Subcutaneous abdominal adipose tissue (tissue), 5 donors: ENCODE data around the gene PKIG.
A peak's percentile ranks its signal among the peaks of the same experiment; 100 is the strongest.

Source experiments
- H3K27ac ChIP-seq: one replicate; pipeline ENCODE4 v1.7.0; 2013; ENCODE audit warnings: low read depth, mild to moderate bottlenecking, inconsistent platforms, low read length, moderate library complexity
- H3K27me3 ChIP-seq, 5 donors: one replicate each; pipeline ENCODE4 v1.7.0; 2013; ENCODE audit warnings: low read length in 5 of 5, inconsistent platforms in 1 of 5; ENCODE audit not compliant: control insufficient read depth in 5 of 5, insufficient read depth in 4 of 5
- H3K36me3 ChIP-seq, 5 donors: one replicate each; pipeline ENCODE4 v1.7.0; 2013; ENCODE audit warnings: low read length in 5 of 5; ENCODE audit not compliant: control insufficient read depth in 5 of 5, insufficient read depth in 5 of 5
- H3K4me1 ChIP-seq, 5 donors: one replicate each; pipeline ENCODE4 v1.7.0; 2013; ENCODE audit warnings: low read length in 5 of 5, mild to moderate bottlenecking in 3 of 5, moderate library complexity in 1 of 5; ENCODE audit not compliant: control insufficient read depth in 5 of 5, insufficient read depth in 5 of 5
- H3K4me3 ChIP-seq, 5 donors: one replicate each; pipeline ENCODE4 v1.7.0; 2013; ENCODE audit warnings: low read length in 5 of 5, low read depth in 1 of 5
- H3K9ac ChIP-seq, 5 donors: one replicate each; pipeline ENCODE4 v1.7.0; 2013; ENCODE audit warnings: low read length in 5 of 5, mild to moderate bottlenecking in 4 of 5, moderate library complexity in 3 of 5
- H3K9me3 ChIP-seq, 5 donors: one replicate each; pipeline ENCODE4 v1.7.0; 2013; ENCODE audit warnings: low read length in 5 of 5; ENCODE audit not compliant: control insufficient read depth in 5 of 5
- donor health status: healthy.
- donor health status: healthy.
- donor health status: healthy.
- donor health status: healthy.
- donor health status: healthy.

The PKIG gene

GRCh38 chr20:44614525-44614924 lies 32.1 kb downstream of the PKIG start:
- peaks cover 0 to 4% (median 0%) of the 10 kb centered on the region in 5 donors for H3K27me3 ChIP-seq
- H3K4me3 ChIP-seq, result no peak overlapping the region
- H3K27ac ChIP-seq, result peak overlapping the region; percentile 87
- H3K9ac ChIP-seq, result peak overlapping the region in 4 of 5 donors; percentile 3 to 89 (median 48)
- H3K36me3 ChIP-seq, result peaks cover 0 to 46% (median 40%) of the 10 kb centered on the region in 5 donors
- H3K4me1 ChIP-seq, result peaks cover 19 to 52% (median 40%) of the 10 kb centered on the region in 5 donors
- H3K9me3 ChIP-seq, result no peaks in the 10 kb centered on the region

DNA sequence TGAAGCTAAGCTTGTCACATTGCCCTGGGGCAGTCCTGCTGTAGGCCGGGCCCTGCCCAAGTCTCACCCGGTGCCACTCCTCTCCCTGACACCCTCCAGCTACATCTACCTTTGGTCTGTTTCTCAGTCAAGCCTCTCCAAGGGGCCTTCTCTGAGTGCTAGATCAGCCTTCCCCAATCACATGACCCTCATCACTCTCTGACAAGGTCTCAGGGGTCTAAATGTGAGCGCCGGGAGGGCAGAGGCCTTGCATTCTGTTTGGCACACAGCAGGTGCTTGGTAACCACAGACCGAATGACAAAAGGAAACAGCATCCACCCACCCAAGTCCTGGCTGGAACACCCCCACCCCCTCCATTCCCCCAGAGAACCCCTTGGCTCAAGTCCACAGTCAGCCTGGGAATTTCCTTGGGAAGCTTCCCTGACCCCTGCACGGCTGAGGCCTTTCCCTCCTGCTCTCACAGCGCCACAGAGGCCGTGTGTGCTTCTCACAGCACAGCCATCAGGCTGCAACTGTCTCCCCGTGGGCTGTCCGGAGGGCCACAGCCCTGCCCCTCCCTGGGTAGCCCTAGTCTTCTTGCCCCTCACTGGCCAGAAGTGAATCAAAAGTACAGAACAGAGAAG lies 32.9 kb downstream of the PKIG start:
- Histone ChIP-seq H3K9ac (peak overlapping the region in 4 of 5 donors; percentile 48 to 89 (median 54)), H3K9me3 (no peaks in the 10 kb centered on the region), H3K4me1 (peaks cover 18 to 44% (median 33%) of the 10 kb centered on the region in 5 donors), H3K4me3 (no peak overlapping the region), H3K36me3 (peaks cover 0 to 53% (median 48%) of the 10 kb centered on the region in 5 donors), H3K27me3 (peaks cover 0 to 4% (median 0%) of the 10 kb centered on the region in 5 donors), H3K27ac (peak overlapping the region; percentile 87)

GRCh38 chr20:44615876-44616603 lies 33.7 kb downstream of the PKIG start:
- no peaks in the 10 kb centered on the region for H3K9me3 ChIP-seq
- peaks cover 0 to 4% (median 0%) of the 10 kb centered on the region in 5 donors for H3K27me3 ChIP-seq
- H3K4me3 ChIP-seq, result no peak overlapping the region
- H3K4me1 ChIP-seq, result peaks cover 18 to 41% (median 33%) of the 10 kb centered on the region in 5 donors
- peak overlapping the region; percentile 87 for H3K27ac ChIP-seq
- H3K9ac ChIP-seq, result peak overlapping the region in 4 of 5 donors; percentile 18 to 89 (median 52)
- peaks cover 0 to 61% (median 56%) of the 10 kb centered on the region in 5 donors for H3K36me3 ChIP-seq

DNA sequence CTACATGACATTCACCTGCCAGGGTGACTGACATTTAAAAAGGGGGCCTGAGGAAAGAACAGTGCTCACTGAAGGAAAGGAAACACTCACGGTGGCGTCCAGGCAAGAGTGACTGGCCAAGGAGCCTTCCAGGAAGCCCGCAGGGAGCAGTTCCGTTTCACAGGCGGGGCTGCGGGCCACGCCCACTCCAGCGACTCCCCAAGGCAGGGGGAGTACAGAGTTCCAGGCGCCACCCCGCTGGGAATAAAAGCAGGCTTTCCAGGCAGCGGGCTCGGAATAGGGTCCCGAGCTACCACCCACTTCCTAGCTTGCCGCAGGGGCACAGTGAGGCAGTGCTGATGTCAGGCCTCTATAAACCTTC lies 34.2 kb downstream of the PKIG start:
- Histone ChIP-seq H3K4me3 (no peak overlapping the region), H3K9ac (peak overlapping the region in 3 of 5 donors; percentile 18 to 55 (median 27)), H3K27ac (peak overlapping the region; percentile 87), H3K9me3 (no peaks in the 10 kb centered on the region), H3K36me3 (peaks cover 0 to 66% (median 58%) of the 10 kb centered on the region in 5 donors), H3K4me1 (peaks cover 18 to 41% (median 34%) of the 10 kb centered on the region in 5 donors), H3K27me3 (peaks cover 0 to 4% (median 0%) of the 10 kb centered on the region in 5 donors)

DNA sequence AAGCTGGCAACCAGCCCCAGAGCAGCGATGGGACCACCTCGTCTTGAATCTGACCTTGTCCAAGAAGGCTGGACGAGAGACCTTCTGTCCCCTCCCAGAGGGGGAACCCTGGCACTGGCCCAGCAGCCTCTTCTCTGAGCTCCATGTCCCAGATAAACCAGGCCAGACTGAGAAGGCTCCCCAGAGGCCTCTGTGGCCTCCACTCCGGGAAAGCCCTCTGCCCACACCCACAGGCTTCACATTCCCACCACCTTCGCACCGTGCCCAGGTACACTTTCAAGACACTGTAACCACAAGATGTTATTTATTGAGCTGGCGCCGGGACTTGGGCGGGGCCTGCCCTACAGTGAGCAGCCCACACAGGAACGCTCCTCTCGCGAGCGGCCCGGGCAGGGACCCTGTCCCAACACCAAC lies 35.9 kb downstream of the PKIG start:
- peaks cover 0 to 83% (median 74%) of the 10 kb centered on the region in 5 donors for H3K36me3 ChIP-seq
- no peak overlapping the region for H3K4me3 ChIP-seq
- peaks cover 0 to 4% (median 0%) of the 10 kb centered on the region in 5 donors for H3K27me3 ChIP-seq
- no peak overlapping the region for H3K9ac ChIP-seq
- peaks cover 0 to 3% (median 0%) of the 10 kb centered on the region in 5 donors for H3K9me3 ChIP-seq
- peaks cover 18 to 38% (median 36%) of the 10 kb centered on the region in 5 donors for H3K4me1 ChIP-seq
- H3K27ac ChIP-seq, result no peak overlapping the region

DNA sequence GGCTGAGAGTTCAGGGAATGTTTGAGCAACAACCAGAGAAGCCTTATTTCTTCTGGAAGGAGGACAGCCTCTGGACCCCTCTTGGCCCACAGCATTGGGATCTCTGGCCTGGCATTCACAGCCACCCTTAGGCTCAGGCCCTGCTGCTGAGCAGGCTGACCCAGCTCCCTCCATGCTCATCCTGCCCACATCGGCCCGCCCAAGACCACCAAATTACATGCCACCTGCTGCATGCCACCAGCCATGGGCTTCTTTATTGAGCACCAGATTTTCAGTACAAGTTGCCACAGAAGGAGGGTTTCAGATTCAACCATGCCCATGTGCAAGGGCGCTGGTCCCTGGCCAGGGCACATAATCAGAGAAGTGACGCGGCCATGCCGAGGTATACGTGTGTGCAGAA lies 36.9 kb downstream of the PKIG start:
- Histone ChIP-seq H3K9me3 (peaks cover 0 to 3% (median 0%) of the 10 kb centered on the region in 5 donors), H3K9ac (no peak overlapping the region), H3K27ac (no peak overlapping the region), H3K36me3 (peaks cover 0 to 82% (median 70%) of the 10 kb centered on the region in 5 donors), H3K4me1 (peaks cover 18 to 38% (median 36%) of the 10 kb centered on the region in 5 donors), H3K27me3 (peaks cover 0 to 4% (median 0%) of the 10 kb centered on the region in 5 donors), H3K4me3 (no peak overlapping the region)

DNA sequence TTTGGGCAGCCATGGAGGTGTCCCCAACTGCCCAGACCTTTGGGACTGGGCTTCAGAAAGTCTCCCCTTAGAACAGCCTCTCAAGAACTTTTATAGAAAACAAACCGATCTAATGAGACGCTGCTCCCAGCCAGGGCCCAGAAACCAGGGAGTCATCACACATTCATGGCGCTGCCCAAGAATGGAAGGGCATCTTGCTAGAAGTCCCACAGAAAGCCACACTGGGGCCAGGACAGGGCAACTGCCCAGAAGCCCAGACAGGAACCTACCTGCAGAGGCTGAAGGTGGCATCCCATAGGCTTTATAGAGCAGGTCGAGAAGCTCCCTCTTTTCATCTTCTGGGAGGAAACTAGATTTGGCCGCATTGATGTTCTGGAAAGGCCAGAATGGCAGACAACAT lies 37.7 kb downstream of the PKIG start:
- Histone ChIP-seq H3K9me3 (peaks cover 0 to 3% (median 0%) of the 10 kb centered on the region in 5 donors), H3K27me3 (peaks cover 0 to 4% (median 0%) of the 10 kb centered on the region in 5 donors), H3K4me3 (no peak overlapping the region), H3K36me3 (peaks cover 0 to 83% (median 72%) of the 10 kb centered on the region in 5 donors), H3K27ac (no peak overlapping the region), H3K4me1 (peaks cover 17 to 31% (median 28%) of the 10 kb centered on the region in 5 donors), H3K9ac (no peak overlapping the region)

DNA sequence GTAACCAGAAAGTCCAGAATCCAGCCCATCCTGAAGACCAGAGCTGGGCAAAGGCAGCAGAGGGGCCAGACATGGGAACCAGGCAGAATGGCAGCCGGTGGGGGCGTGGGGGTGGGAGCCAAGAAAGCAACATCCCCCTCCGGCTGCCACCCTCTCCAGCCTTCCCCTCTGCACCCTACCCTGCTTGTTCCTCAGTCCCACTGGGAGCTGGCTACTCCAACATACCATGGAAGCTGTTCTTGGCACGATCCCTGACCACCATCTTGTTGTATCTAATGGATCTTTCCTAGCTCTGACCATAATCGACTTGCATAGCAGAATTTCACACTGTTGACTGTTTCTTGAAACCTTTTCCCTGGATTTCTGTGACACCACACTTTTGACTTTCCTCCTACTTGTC lies 38.9 kb downstream of the PKIG start:
- no peak overlapping the region for H3K9ac ChIP-seq
- peaks cover 4 to 18% (median 15%) of the 10 kb centered on the region in 5 donors for H3K4me1 ChIP-seq
- peaks cover 0 to 3% (median 0%) of the 10 kb centered on the region in 5 donors for H3K9me3 ChIP-seq
- H3K4me3 ChIP-seq, result no peak overlapping the region
- peaks cover 0 to 85% (median 77%) of the 10 kb centered on the region in 5 donors for H3K36me3 ChIP-seq
- H3K27me3 ChIP-seq, result no peaks in the 10 kb centered on the region
- no peak overlapping the region for H3K27ac ChIP-seq

DNA sequence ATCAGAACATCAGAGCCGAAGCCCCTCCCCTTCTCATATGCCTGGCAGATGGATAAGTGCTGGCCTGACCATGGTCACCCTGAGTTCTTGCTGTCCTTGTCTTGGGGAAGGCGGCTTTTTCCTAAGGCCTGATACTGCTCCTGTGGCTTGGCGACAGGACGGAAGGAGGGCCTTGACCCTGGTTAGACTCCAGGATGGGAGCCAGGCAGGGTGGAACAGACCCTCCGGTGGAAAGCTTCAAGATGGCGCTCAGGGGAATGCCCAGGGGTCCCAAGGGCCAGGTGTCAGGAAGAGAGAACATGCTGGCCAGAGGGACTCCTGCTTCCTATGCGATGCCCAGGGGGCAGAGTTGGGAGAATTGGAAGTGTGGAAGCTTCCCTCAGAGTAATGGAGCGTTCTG lies 39.6 kb downstream of the PKIG start:
- Histone ChIP-seq H3K27me3 (no peaks in the 10 kb centered on the region), H3K9ac (no peak overlapping the region), H3K4me1 (peaks cover 1 to 12% (median 9%) of the 10 kb centered on the region in 5 donors), H3K4me3 (no peak overlapping the region), H3K36me3 (peaks cover 0 to 88% (median 77%) of the 10 kb centered on the region in 5 donors), H3K9me3 (peaks cover 0 to 3% (median 0%) of the 10 kb centered on the region in 5 donors), H3K27ac (no peak overlapping the region)
